Dedifferentiated amniotic fluid mesenchymal stem cell (primary cell): ENCODE results near the gene SMAD1.
"Not testable (repeated sequence)": the region's sequence is repeated elsewhere in the genome, so short reads cannot be mapped to it uniquely, and the experiment has no call there.

Experiments used
- DNase-seq: peaks from one replicate; pipeline ENCODE4 v3.0.0-alpha.2; 2016; ENCODE audit errors: extremely low spot score

SMAD1 gene

GRCh38 chr4:145563293-145563985 lies 81.8 kb downstream of the SMAD1 start:
- DNase-seq, result no peak

DNA sequence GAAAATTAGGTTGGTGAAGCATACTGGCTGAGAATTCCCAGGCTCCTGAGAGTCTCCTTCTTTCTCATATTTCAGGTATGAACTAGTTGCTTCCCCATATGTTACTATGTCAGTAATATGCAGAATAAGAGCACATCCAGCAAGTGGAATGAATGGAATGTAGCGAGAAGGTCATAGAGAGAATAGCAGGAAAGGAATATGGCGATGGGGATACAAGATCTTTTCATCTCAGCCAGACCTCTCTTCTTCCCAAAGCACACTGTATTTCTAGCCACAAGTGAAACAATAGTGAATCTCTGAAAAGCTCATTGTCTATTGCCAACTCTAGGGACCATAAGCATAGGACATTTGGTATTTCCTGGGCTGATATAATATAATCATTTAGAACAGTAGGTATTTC lies 82.9 kb downstream of the SMAD1 start:
- DNase-seq, result no peak

GRCh38 chr4:145565328-145565727 lies 83.7 kb downstream of the SMAD1 start:
- DNase-seq, result no peak

GRCh38 chr4:145566086-145566708 lies 84.5 kb downstream of the SMAD1 start:
- no peak for DNase-seq

DNA sequence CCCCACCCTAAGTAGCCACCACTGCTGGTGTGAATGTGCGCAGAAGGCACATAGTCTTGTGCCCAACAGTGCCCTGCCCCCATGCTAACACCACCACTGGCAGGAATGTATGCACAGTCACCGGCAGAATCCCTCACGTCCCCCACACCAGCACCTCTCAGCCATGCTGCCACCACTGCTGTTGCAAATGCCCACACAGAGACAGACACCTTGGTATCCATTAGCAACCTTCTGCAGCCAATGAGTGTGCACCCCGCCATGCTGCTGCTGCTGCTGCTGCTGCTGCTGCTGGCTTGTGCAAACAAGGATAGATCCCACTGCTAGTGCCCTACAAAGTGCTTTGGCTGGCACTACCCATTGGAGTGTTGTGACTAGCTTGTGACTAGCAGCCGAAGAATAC lies 85.1 kb downstream of the SMAD1 start:
- DNase-seq, result no peak

GRCh38 chr4:145567516-145567915 lies 85.9 kb downstream of the SMAD1 start:
- no peak for DNase-seq

- DNase-seq, result not testable (repeated sequence)
Observed at GRCh38 chr4:145574546-145574945, 92.9 kb downstream of the SMAD1 start.

- no peak for DNase-seq
Observed at GRCh38 chr4:145580906-145581305, 99.3 kb downstream of the SMAD1 start.

DNA sequence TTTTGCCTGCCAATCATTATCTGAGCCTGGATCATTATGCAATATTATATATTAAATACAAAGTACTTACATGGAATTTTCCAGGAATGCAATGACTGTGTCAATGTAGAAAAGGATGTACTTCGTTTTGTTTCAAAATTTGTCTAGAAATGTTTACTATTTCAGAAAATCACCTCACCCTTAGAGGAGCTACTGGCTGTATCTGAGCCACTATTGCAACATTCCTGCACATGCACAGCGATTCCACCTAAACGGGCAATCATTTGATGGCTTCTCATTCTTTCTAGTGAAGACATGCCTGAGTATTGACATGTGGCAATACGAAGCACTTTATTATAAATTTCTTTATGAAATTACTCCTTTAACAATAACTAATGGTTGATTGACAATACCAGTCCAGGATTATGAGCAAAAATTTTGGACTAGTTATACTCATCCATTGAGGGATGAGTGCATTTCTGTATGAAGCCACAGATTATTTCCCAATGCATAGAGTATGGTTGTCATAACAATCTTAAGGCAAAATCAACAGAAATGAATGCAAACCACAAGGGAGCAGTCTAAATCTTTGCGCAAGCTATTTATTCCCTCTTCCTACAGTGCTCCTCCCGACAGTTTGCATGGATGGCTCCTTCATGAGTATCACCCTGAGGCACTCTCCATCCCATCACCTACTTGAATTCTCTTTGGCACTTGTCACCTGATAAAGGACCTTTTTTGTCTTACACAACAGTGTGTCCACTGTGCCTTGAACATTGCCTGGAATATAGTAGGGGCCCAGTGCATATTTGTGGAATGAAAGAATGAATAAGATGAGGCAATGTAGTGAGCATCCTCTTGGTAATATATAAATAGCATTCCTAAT lies 101.8 kb downstream of the SMAD1 start:
- no peak for DNase-seq

- no peak for DNase-seq
Observed at GRCh38 chr4:145587088-145587754, 105.6 kb downstream of the SMAD1 start.

- not testable (repeated sequence) for DNase-seq
Observed at GRCh38 chr4:145589381-145589780, 107.7 kb downstream of the SMAD1 start.

DNA sequence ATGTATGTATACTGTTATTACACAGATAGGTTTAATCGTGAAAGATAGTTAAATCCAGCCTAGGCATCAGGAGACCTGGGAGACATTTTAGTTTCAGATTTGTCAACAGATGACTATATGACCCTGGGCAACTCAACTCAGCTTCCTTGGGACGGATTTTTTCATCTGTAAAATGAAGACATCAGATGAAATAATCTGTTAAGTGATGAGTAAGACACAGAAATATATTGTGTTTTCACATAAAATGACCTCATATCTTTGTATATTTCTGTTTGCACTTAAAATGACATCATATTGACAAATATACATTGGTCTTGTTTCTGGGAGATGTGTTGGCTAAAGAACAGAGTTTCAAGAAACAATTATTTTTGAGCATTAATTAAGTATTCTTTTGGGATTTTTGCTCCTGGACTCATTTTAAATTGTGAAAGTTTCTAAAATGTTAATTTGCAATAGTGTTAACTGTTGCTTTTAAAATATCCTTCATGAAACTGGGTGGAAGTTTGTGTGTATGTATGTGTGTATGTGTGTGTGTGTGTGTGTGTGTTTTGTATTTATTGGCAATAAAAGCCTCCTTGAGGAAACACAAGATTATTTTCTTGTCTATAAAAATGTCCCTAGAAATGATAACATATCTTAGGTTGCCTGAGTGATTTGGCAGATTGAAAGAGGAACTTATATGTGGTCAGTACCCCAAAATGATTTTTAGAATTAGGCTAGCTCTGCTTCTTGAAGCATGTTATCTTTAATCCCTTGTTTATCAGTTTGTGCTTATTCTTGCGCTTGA lies 108.5 kb downstream of the SMAD1 start:
- no peak for DNase-seq

GRCh38 chr4:145602129-145602760 lies 120.6 kb downstream of the SMAD1 start:
- DNase-seq, result no peak

DNA sequence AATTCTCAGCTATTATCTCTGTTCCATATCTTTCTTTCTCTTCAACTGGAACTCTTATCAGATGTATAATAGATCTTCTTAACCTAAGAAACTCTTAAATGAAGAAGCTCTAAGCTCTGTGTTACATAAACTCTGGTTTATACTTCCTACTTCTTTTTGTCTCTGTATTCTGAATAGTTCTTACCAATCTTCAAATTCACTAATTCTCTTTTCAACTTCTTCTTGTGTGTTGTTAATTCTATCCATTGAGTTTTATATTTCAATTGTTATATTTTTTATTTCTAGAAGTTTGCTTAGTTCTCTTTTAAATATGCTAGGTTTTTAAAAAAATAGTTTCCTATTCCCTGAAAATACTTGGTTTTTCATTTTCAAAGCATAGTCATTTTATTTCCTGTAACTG lies 124.3 kb downstream of the SMAD1 start:
- DNase-seq, result no peak
